Right renal pelvis (tissue), 4 donors: ENCODE measurements around the gene MLLT1. TPM values are rescaled to one million over a fixed set of nuclear protein-coding genes. Genes with fewer than 3 reads are reported as not detected.

Experiments
- DNase-seq, 4 donors: peaks; one replicate each; pipeline ENCODE4 v3.0.0-alpha.2; 2013; ENCODE audit warnings: low read depth in 4 of 4, low spot score in 3 of 4, missing footprints in 1 of 4
- polyA plus RNA-seq, 4 donors: library from polyadenylated mRNA; unstranded; fragments of 120-200 nt; gene quantifications; one replicate each; pipeline ENCODE4 v1.2.1, GENCODE V29; 2013; ENCODE audit not compliant: insufficient read length in 4 of 4

MLLT1 gene
- polyA plus RNA-seq, 4 donors, result 79.8 to 121 (median 86.5) TPM

GRCh38 chr19:6172074-6172863 is 107.5 kb downstream of the MLLT1 start:
- no peak for DNase-seq

- no peak for DNase-seq
These were observed 112.7 kb downstream of the MLLT1 start for GRCh38 chr19:6167115-6167514.

- DNase-seq, result no peak
These were observed 114.8 kb downstream of the MLLT1 start for GRCh38 chr19:6164906-6165531.

- no peak for DNase-seq
These were observed 118.4 kb downstream of the MLLT1 start for GRCh38 chr19:6161271-6161850.

Other genes with a start within 250 kb of the MLLT1 start
- 1 to 10 TPM; 6.4 to 8.5 (median 7.6) TPM for gene RFX2, start 169.5 kb downstream of the MLLT1 start, polyA plus RNA-seq
- gene ACSBG2, start 144.3 kb downstream of the MLLT1 start, polyA plus RNA-seq, result 1 to 10 TPM in 1 of 4 donors, under 1 TPM in 3; 0.61 to 1.1 (median 0.89) TPM
- under 1 TPM in 2 of 4 donors, not detected in 2; 0.14 to 0.18 TPM for gene ACER1, start 53.6 kb upstream of the MLLT1 start, polyA plus RNA-seq
- gene CLPP, start 81.6 kb upstream of the MLLT1 start, polyA plus RNA-seq, result 10 to 100 TPM; 57.8 to 77.1 (median 63.4) TPM
- 100 to 1,000 TPM in 1 of 4 donors, 10 to 100 TPM in 3; 41.7 to 107 (median 53.5) TPM for gene ALKBH7, start 92.8 kb upstream of the MLLT1 start, polyA plus RNA-seq
- 1 to 10 TPM; 2.2 to 2.9 (median 2.6) TPM for gene PSPN, start 96.0 kb upstream of the MLLT1 start, polyA plus RNA-seq
- gene GTF2F1, start 113.2 kb upstream of the MLLT1 start, polyA plus RNA-seq, result 100 to 1,000 TPM in 1 of 4 donors, 10 to 100 TPM in 3; 85.2 to 111 (median 90.7) TPM
- gene KHSRP, start 144.8 kb upstream of the MLLT1 start, polyA plus RNA-seq, result 100 to 1,000 TPM; 283 to 338 (median 293) TPM
- under 1 TPM; 0.30 to 0.93 (median 0.37) TPM for gene SLC25A41, start 153.8 kb upstream of the MLLT1 start, polyA plus RNA-seq
- gene SLC25A23, start 179.8 kb upstream of the MLLT1 start, polyA plus RNA-seq, result 10 to 100 TPM; 72.6 to 90.6 (median 74.8) TPM
- gene CRB3, start 184.3 kb upstream of the MLLT1 start, polyA plus RNA-seq, result 10 to 100 TPM; 30.9 to 43.0 (median 31.3) TPM
- 10 to 100 TPM; 37.5 to 43.4 (median 39.3) TPM for gene DENND1C, start 201.8 kb upstream of the MLLT1 start, polyA plus RNA-seq
- gene TUBB4A, start 222.3 kb upstream of the MLLT1 start, polyA plus RNA-seq, result 10 to 100 TPM; 30.5 to 46.4 (median 35.2) TPM